ENCODE data around the gene WFDC1.

GRCh38 chr16:84307209-84307954 is 12.7 kb downstream of the WFDC1 start:
- no peak for TF ChIP-seq CTCF (conservative IDR thresholded peaks at IDR 0.05; ENCODE audit: low read length)
- TF ChIP-seq EZH2phosphoT487 (IDR thresholded peaks at IDR 0.05; ENCODE audit: borderline replicate concordance, low read depth, low read length): no peak

All from OCI-LY7 (cell line).